ENCODE measurements around the gene TRIM31.
A peak's percentile ranks its signal among the peaks of the same experiment; 100 is the strongest.

TRIM31 gene

GRCh38 chr6:30154709-30155519 lies 42.0 kb upstream of the TRIM31 start:
- H3K4me3 ChIP-seq (ENCODE audit: low read length), result no peak overlapping the region
- 0 out of 2 replicates have a peak, but pooled peaks cover 12% of the 10 kb centered on the region for H3K27me3 ChIP-seq (replicated peaks; ENCODE audit: insufficient read depth, low read length)
- no peak for TF ChIP-seq CTCF (IDR thresholded peaks at IDR 0.05; ENCODE audit: low read length)
- no peak for TF ChIP-seq EZH2phosphoT487 (IDR thresholded peaks at IDR 0.05; ENCODE audit: low read length)
- TF ChIP-seq EZH2 (optimal IDR thresholded peaks at IDR 0.05; ENCODE audit: low read depth, low read length), result no peak
- peak; percentile 40 for DNase-seq
- no peaks in the 10 kb centered on the region for H3K9me2 ChIP-seq (replicated peaks; ENCODE audit: insufficient read depth, low read length)
- no peaks in the 10 kb centered on the region for H3K79me2 ChIP-seq (ENCODE audit: low read length)
- no peak overlapping the region for H3K9ac ChIP-seq (ENCODE audit: low read length)
- peaks cover 5% of the 10 kb centered on the region; the same call in 1 of the 2 replicates for H3K4me1 ChIP-seq (ENCODE audit: low read length)
- H3K36me3 ChIP-seq (replicated peaks; ENCODE audit: insufficient read depth, low read length), result no peaks in the 10 kb centered on the region
- peaks cover 4% of the 10 kb centered on the region; the same call in 1 of the 2 replicates for H3F3A ChIP-seq (ENCODE audit: insufficient read depth, low read length)
- H4K20me1 ChIP-seq (ENCODE audit: insufficient read depth, low read length), result no peaks in the 10 kb centered on the region
- no peaks in the 10 kb centered on the region for H3K9me3 ChIP-seq (replicated peaks; ENCODE audit: insufficient read depth, low read length)
- H3K4me2 ChIP-seq (ENCODE audit: low read depth, low read length), result no peak overlapping the region
- H3K27ac ChIP-seq (ENCODE audit: low read length), result no peak overlapping the region
- no peak overlapping the region for H2AFZ ChIP-seq (ENCODE audit: low read length)

- Histone ChIP-seq H3K36me3 (replicated peaks; ENCODE audit: insufficient read depth, low read length) (no peaks in the 10 kb centered on the region), H3K9me3 (replicated peaks; ENCODE audit: insufficient read depth, low read length) (no peaks in the 10 kb centered on the region), H3K27me3 (replicated peaks; ENCODE audit: insufficient read depth, low read length) (0 out of 2 replicates have a peak, but pooled peaks cover 12% of the 10 kb centered on the region), H2AFZ (ENCODE audit: low read length) (no peak overlapping the region), H3K9ac (ENCODE audit: low read length) (no peak overlapping the region), H3K9me2 (replicated peaks; ENCODE audit: insufficient read depth, low read length) (no peaks in the 10 kb centered on the region), H3K4me2 (ENCODE audit: low read depth, low read length) (no peak overlapping the region), H3K4me3 (ENCODE audit: low read length) (no peak overlapping the region), H3K4me1 (ENCODE audit: low read length) (peaks cover 5% of the 10 kb centered on the region; the same call in 1 of the 2 replicates), H3K79me2 (ENCODE audit: low read length) (no peaks in the 10 kb centered on the region), H4K20me1 (ENCODE audit: insufficient read depth, low read length) (no peaks in the 10 kb centered on the region), H3K27ac (ENCODE audit: low read length) (no peak overlapping the region), H3F3A (ENCODE audit: insufficient read depth, low read length) (peaks cover 4% of the 10 kb centered on the region; the same call in 1 of the 2 replicates)
- TF ChIP-seq EZH2phosphoT487 (IDR thresholded peaks at IDR 0.05; ENCODE audit: low read length) (no peak), CTCF (IDR thresholded peaks at IDR 0.05; ENCODE audit: low read length) (no peak), EZH2 (optimal IDR thresholded peaks at IDR 0.05; ENCODE audit: low read depth, low read length) (no peak)
- no peak for DNase-seq
Observed at GRCh38 chr6:30154061-30154460, 41.2 kb upstream of the TRIM31 start.

- H3K4me1 ChIP-seq (ENCODE audit: low read length), result peaks cover 4% of the 10 kb centered on the region; the same call in 1 of the 2 replicates
Observed at GRCh38 chr6:30152910-30153610, 40.2 kb upstream of the TRIM31 start.

More at GRCh38 chr6:30152910-30153610, 40.2 kb upstream of the TRIM31 start:
- DNase-seq, result no peak
- no peaks in the 10 kb centered on the region for H3K36me3 ChIP-seq (replicated peaks; ENCODE audit: insufficient read depth, low read length)
- H3K9me2 ChIP-seq (replicated peaks; ENCODE audit: insufficient read depth, low read length), result no peaks in the 10 kb centered on the region
- TF ChIP-seq CTCF (IDR thresholded peaks at IDR 0.05; ENCODE audit: low read length) (no peak), EZH2 (optimal IDR thresholded peaks at IDR 0.05; ENCODE audit: low read depth, low read length) (no peak), EZH2phosphoT487 (IDR thresholded peaks at IDR 0.05; ENCODE audit: low read length) (no peak)
- 0 out of 2 replicates have a peak, but pooled peaks cover 12% of the 10 kb centered on the region for H3K27me3 ChIP-seq (replicated peaks; ENCODE audit: insufficient read depth, low read length)
- H3K4me3 ChIP-seq (ENCODE audit: low read length), result no peak overlapping the region
- H3K4me2 ChIP-seq (ENCODE audit: low read depth, low read length), result no peak overlapping the region
- no peaks in the 10 kb centered on the region for H4K20me1 ChIP-seq (ENCODE audit: insufficient read depth, low read length)
- peaks cover 1% of the 10 kb centered on the region; the same call in 1 of the 2 replicates for H3F3A ChIP-seq (ENCODE audit: insufficient read depth, low read length)
- H3K79me2 ChIP-seq (ENCODE audit: low read length), result no peaks in the 10 kb centered on the region
- no peak overlapping the region for H3K27ac ChIP-seq (ENCODE audit: low read length)
- H2AFZ ChIP-seq (ENCODE audit: low read length), result no peak overlapping the region
- no peaks in the 10 kb centered on the region for H3K9me3 ChIP-seq (replicated peaks; ENCODE audit: insufficient read depth, low read length)
- no peak overlapping the region for H3K9ac ChIP-seq (ENCODE audit: low read length)
